GM12878 (cell line): ENCODE results near the gene WDR12. TPM values are rescaled to one million over a fixed set of nuclear protein-coding genes. Genes with fewer than 3 reads are reported as not detected.

ENCODE experiments used
- ATAC-seq: fragments of 200-7000 bp; cut with Tn5 transposase; 3 replicates; pipeline ENCODE4 v1.9.1; 2020; ENCODE audit warnings: mild to moderate bottlenecking, moderate library complexity
- BruUV-seq: library from RNA; stranded (reverse); fragments of 400-500 nt; replicated peaks from 2 replicates; lab custom pipeline; 2021; lab: Mats Ljungman, UMichigan
- CTCF ChIA-PET: fragments of 300-600 bp; sonication (Branson Sonifier 250); formaldehyde crosslinking; extraction: SDS; loops from one replicate; lab custom pipeline; 2021; ENCODE audit warnings: inconsistent platforms; lab: Yijun Ruan, JAX
- POLR2A ChIA-PET: fragments of 350-600 bp; formaldehyde crosslinking; extraction: SDS; loops from one replicate; lab custom pipeline; 2021; ENCODE audit warnings: inconsistent platforms; lab: Charles Lee
- RAD21 ChIA-PET: fragments of 300-600 bp; sonication (Branson Sonifier 250); formaldehyde crosslinking; loops from one replicate; lab custom pipeline; 2023; ENCODE audit warnings: antibody characterized with exemption; ENCODE audit not compliant: unreplicated experiment; lab: Charles Lee
- SMC1A ChIA-PET: fragments of 300-600 bp; sonication (Branson Sonifier 250); formaldehyde crosslinking; loops from one replicate; lab custom pipeline; 2023; ENCODE audit not compliant: unreplicated experiment, uncharacterized antibody; lab: Charles Lee
- DNase-seq: peaks from one replicate; pipeline ENCODE4 v3.0.0-alpha.2; 2011; ENCODE audit warnings: low read depth, low spot score
- FAIRE-seq: peaks from 3 replicates; lab custom pipeline; 2011; peaks lifted over from hg19 to GRCh38; lab: Jason Lieb, UNC
- H2AFZ ChIP-seq: 2 replicates; pipeline ENCODE4 v1.6.0; 2011; ENCODE audit warnings: low read depth, low read length, control low read depth; ENCODE audit not compliant: control insufficient read depth
- H3K27ac ChIP-seq: 2 replicates; pipeline ENCODE4 v1.5.1; 2011; ENCODE audit warnings: control low read depth; ENCODE audit not compliant: control insufficient read depth, insufficient read depth
- H3K27me3 ChIP-seq, 2 experiments: replicated peaks in 1 of 2; 2 replicates each; pipeline versions ENCODE4 v1.6.0 to v1.6.1; 2011; ENCODE audit warnings: low read length in 1 of 2; ENCODE audit not compliant: control insufficient read depth in 2 of 2, insufficient read depth in 2 of 2
- H3K36me3 ChIP-seq, 2 experiments: 2 replicates each; pipeline ENCODE4 v1.5.1; 2011; ENCODE audit warnings: low read length in 1 of 2; ENCODE audit not compliant: control insufficient read depth in 2 of 2, insufficient read depth in 2 of 2
- H3K4me1 ChIP-seq: 2 replicates; pipeline ENCODE4 v1.6.1; 2011; ENCODE audit warnings: mild to moderate bottlenecking, low read length, moderate library complexity, mixed read lengths; ENCODE audit not compliant: control insufficient read depth, insufficient read depth
- H3K4me2 ChIP-seq: 2 replicates; pipeline ENCODE4 v1.6.0; 2011; ENCODE audit warnings: control low read depth; ENCODE audit not compliant: control insufficient read depth, insufficient read depth
- H3K4me3 ChIP-seq: fragments of 200-600 bp; sonication (generic); 2 replicates; pipeline ENCODE4 v1.5.1; 2016
- H3K79me2 ChIP-seq: 2 replicates; pipeline ENCODE4 v1.6.0; 2011; ENCODE audit warnings: low read length; ENCODE audit not compliant: control insufficient read depth, insufficient read depth
- H3K9ac ChIP-seq: 2 replicates; pipeline ENCODE4 v1.8.0; 2011; ENCODE audit warnings: low read length, control low read depth, mixed read lengths; ENCODE audit not compliant: control insufficient read depth, insufficient read depth
- H3K9me3 ChIP-seq: replicated peaks from 3 replicates; pipeline ENCODE4 v1.5.1; 2011; ENCODE audit warnings: mild to moderate bottlenecking, low read length; ENCODE audit not compliant: control insufficient read depth, insufficient read depth
- H4K20me1 ChIP-seq: 2 replicates; pipeline ENCODE4 v1.6.0; 2011; ENCODE audit not compliant: control insufficient read depth, insufficient read depth
- DPF2 ChIP-seq: fragments of 450-650 bp; IDR thresholded peaks from 2 replicates; pipeline ENCODE4 v1.6.1; 2017; ENCODE audit warnings: mild to moderate bottlenecking
- FOS ChIP-seq: IDR thresholded peaks from 3 replicates; pipeline ENCODE4 v1.6.1; 2011; ENCODE audit warnings: borderline replicate concordance; ENCODE audit not compliant: insufficient read length; ENCODE audit errors: extremely low read depth
- NFXL1 ChIP-seq: fragments of 450-650 bp; IDR thresholded peaks from 2 replicates; pipeline ENCODE4 v1.6.1; 2017; ENCODE audit warnings: antibody characterized with exemption, mild to moderate bottlenecking, borderline replicate concordance
- POLR2A ChIP-seq: IDR thresholded peaks from 2 replicates; pipeline ENCODE4 v1.6.1; 2011; ENCODE audit warnings: low read depth, mild to moderate bottlenecking, low read length
- POLR2AphosphoS5 ChIP-seq: IDR thresholded peaks from 2 replicates; pipeline ENCODE4 v1.6.1; 2011; ENCODE audit warnings: mild to moderate bottlenecking, low read length, inconsistent platforms
- SIX5 ChIP-seq: IDR thresholded peaks from 2 replicates; pipeline ENCODE4 v1.6.1; 2011; ENCODE audit warnings: mild to moderate bottlenecking, low read depth, low read length, moderate library complexity; ENCODE audit not compliant: severe bottlenecking
- SMARCA5 ChIP-seq: fragments of 450-650 bp; IDR thresholded peaks from 2 replicates; pipeline ENCODE4 v1.6.1; 2017; ENCODE audit warnings: mild to moderate bottlenecking
- SUZ12 ChIP-seq: fragments of 200-600 bp; sonication (generic); IDR thresholded peaks from one replicate; pipeline ENCODE4 v1.6.1; 2018; ENCODE audit warnings: antibody characterized with exemption, mild to moderate bottlenecking; ENCODE audit not compliant: unreplicated experiment
- WGBS: methylation state at CpG from one replicate; pipeline ENCODE4 v1.1.6; 2016; ENCODE audit warnings: low lambda C conversion rate; ENCODE audit not compliant: insufficient replicate concordance, insufficient coverage; ENCODE audit errors: missing lambda C conversion rate; 5-methylcytosine and 5-hydroxymethylcytosine counted together
- in situ Hi-C: fragments of 300-500 bp; cut with MboI; formaldehyde crosslinking; loops from 9 replicates; pipeline ENCODE4 v1.14.3; 2018; ENCODE audit warnings: mixed read lengths
- intact Hi-C: fragments of 100-400 bp; cut with micrococcal nuclease; formaldehyde crosslinking; loops from one replicate; pipeline ENCODE4 v1.14.2; 2022; ENCODE audit not compliant: unreplicated experiment
- polyA plus RNA-seq, 11 experiments: library from polyadenylated mRNA; depleted of rRNA in 4 of 11; unstranded in 6 of 11; stranded (reverse) in 5 of 11; fragments of >200 nt; fragmentation: Nextera tagmentation in 4 of 11; fragmentation: Illumina TruSeq in 1 of 11; extraction: Ambion mirVana in 4 of 11; extraction: Trizol in 1 of 11; gene quantifications; 1 replicate in 1 of 11; 2 replicates in 10 of 11; pipeline versions ENCODE4 v1.2.1 to v1.2.3, GENCODE V29; 2011 to 2016; ENCODE audit warnings: inconsistent platforms in 2 of 11, missing spikeins in 2 of 11, low read depth in 1 of 11
- total RNA-seq, 4 experiments: library from RNA; depleted of rRNA in 3 of 4; stranded (reverse); fragments of >200 nt in 3 of 4; fragmentation: Illumina TruSeq in 1 of 4; extraction: Trizol in 1 of 4; gene quantifications; 2 replicates each; pipeline versions ENCODE4 v1.2.1 to v1.2.3, GENCODE V29; 2013 to 2021

The WDR12 gene
- total and polyA plus RNA-seq, 10 of the 15 experiments (the other 5 are each of a cell fraction or from before 2014, with no cell fraction given) = 52.9 to 256 (median 108) TPM

GRCh38 chr2:202883987-202884675 lies 27.3 kb downstream of the WDR12 start:
- Histone ChIP-seq H2AFZ (no peak overlapping the region), H3K79me2 (no peaks in the 10 kb centered on the region), H3K27me3 (no peaks in the 10 kb centered on the region), H3K9ac (no peak overlapping the region), H3K4me1 (no peaks in the 10 kb centered on the region), H3K27ac (no peak overlapping the region), H3K9me3 (no peaks in the 10 kb centered on the region), H3K36me3 (peaks cover 5 to 11% of the 10 kb centered on the region in 2 experiments), H3K4me2 (no peak overlapping the region), H3K4me3 (no peak overlapping the region), H4K20me1 (no peaks in the 10 kb centered on the region)
- BruUV-seq = no TSS peak
- in situ Hi-C loops (no loop called here), intact Hi-C loops (no loop called here)
- DNase-seq (no peak), ATAC-seq (no peak), FAIRE-seq (peak; percentile 65)
- RAD21 ChIA-PET = no interaction called here
- POLR2A ChIA-PET = no interaction called here
- SMC1A ChIA-PET = no interaction called here
- CTCF ChIA-PET = no interaction called here
- TF ChIP-seq DPF2 (no peak), POLR2AphosphoS5 (no peak), NFXL1 (no peak), SIX5 (no peak), FOS (no peak), SMARCA5 (no peak), SUZ12 (no peak)
- TF ChIP-seq, all 136 proteins: peak for 0
- WGBS = 99% methylated on average over 5 of the region's 5 CpGs

- H3K9me3 ChIP-seq = no peaks in the 10 kb centered on the region
- peaks cover 5 to 9% of the 10 kb centered on the region in 2 experiments for H3K36me3 ChIP-seq
- BruUV-seq = no TSS peak
- CTCF ChIA-PET = interaction anchor here (1.1 kb wide), 1 partner anchor 72 kb away, joined by 4 read pairs; no protein-coding TSS in a partner anchor
- RAD21 ChIA-PET = no interaction called here
- in situ Hi-C loops (no loop called here), intact Hi-C loops (no loop called here)
- 88% methylated on average over 4 of the region's 4 CpGs for WGBS
- DNase-seq = no peak
- H3K4me1 ChIP-seq = no peaks in the 10 kb centered on the region
- no peak overlapping the region for H3K9ac ChIP-seq
- POLR2A ChIA-PET = no interaction called here
- no peak for TF ChIP-seq POLR2A
- SMC1A ChIA-PET = interaction anchor here (1.0 kb wide), 1 partner anchor 30 kb away, joined by 3 read pairs; the partner anchor contains the start of gene WDR12
- no peak overlapping the region for H3K27ac ChIP-seq
- ATAC-seq = no peak
- no peak overlapping the region for H3K4me3 ChIP-seq
- no peaks in the 10 kb centered on the region for H4K20me1 ChIP-seq
- no peak overlapping the region for H3K4me2 ChIP-seq
- no peak overlapping the region for H2AFZ ChIP-seq
- FAIRE-seq = no peak
- H3K27me3 ChIP-seq = no peaks in the 10 kb centered on the region
- H3K79me2 ChIP-seq = no peaks in the 10 kb centered on the region
Observed at GRCh38 chr2:202881570-202881969, 29.9 kb downstream of the WDR12 start.
